ENCODE measurements around the gene GFY. TPM values are rescaled to one million over a fixed set of nuclear protein-coding genes. Genes with fewer than 3 reads are reported as not detected.

The GFY gene
- total and polyA plus RNA-seq, 9 of the 15 experiments (the other 6 are each of a cell fraction or from before 2014, with no cell fraction given): 0.06 to 0.40 (median 0.19) TPM; not detected in 3

- no peak overlapping the region for H2AFZ ChIP-seq (ENCODE audit: low read depth, low read length)
- no peak overlapping the region for H3K4me3 ChIP-seq
- CTCF ChIA-PET (ENCODE audit: low intra/inter-chr PET ratio): no interaction called here
- no peaks in the 10 kb centered on the region for H3K27me3 ChIP-seq (ENCODE audit: control insufficient read depth in 2 of 2, insufficient read depth in 2 of 2, low read length in 2 of 2)
- no peaks in the 10 kb centered on the region for H3K36me3 ChIP-seq (ENCODE audit: control insufficient read depth, insufficient read depth, low read length)
- POLR2A ChIA-PET: interaction anchor here (0.6 to 1.7 kb wide), 2 partner anchors 21 to 22 kb away, joined by 5 to 6 read pairs; no protein-coding TSS in a partner anchor
- no peaks in the 10 kb centered on the region for H4K20me1 ChIP-seq (replicated peaks; ENCODE audit: control insufficient read depth, insufficient read depth, low read length)
- peaks cover 7 to 37% of the 10 kb centered on the region in 2 experiments; a peak in 4 of 5 replicates for H3K4me1 ChIP-seq (replicated peaks in 1 of 2; ENCODE audit: control insufficient read depth in 2 of 2, insufficient read depth in 2 of 2, low read length in 2 of 2)
- no peak for ATAC-seq
- no TSS peak for BruUV-seq (replicated peaks)
- no peak overlapping the region for H3K9ac ChIP-seq (ENCODE audit: insufficient read depth in 1 of 2, low read depth in 2 of 2, low read length in 2 of 2)
- no peak for DNase-seq (ENCODE audit: extremely low read depth in 1 of 4, low spot score in 3 of 4)
- H3K9me1 ChIP-seq (ENCODE audit: control insufficient read depth, insufficient read depth, low read length): no peaks in the 10 kb centered on the region
- no peak overlapping the region for H3K27ac ChIP-seq (ENCODE audit: extremely low read depth, low read depth, low read length)
- H3K9me3 ChIP-seq (replicated peaks; ENCODE audit: control insufficient read depth, insufficient read depth, low read depth, low read length): 0 out of 2 replicates have a peak, but pooled peaks cover 3% of the 10 kb centered on the region
- no peaks in the 10 kb centered on the region for H3K79me2 ChIP-seq (ENCODE audit: control insufficient read depth, insufficient read depth, low read length)
- no peak for FAIRE-seq
- no peak overlapping the region for H3K4me2 ChIP-seq (ENCODE audit: insufficient read depth, low read length)
- 52% methylated on average over 20 of the region's 20 CpGs for WGBS (ENCODE audit: insufficient coverage, low coverage, missing lambda C conversion rate)
- in situ Hi-C loops (cut with MboI): no loop called here
- intact Hi-C loops (cut with micrococcal nuclease): no loop called here
- TF ChIP-seq ARID2 (IDR thresholded peaks at IDR 0.05) (no peak), NBN (IDR thresholded peaks at IDR 0.05; ENCODE audit: low read depth) (no peak), ZNF586 (CRISPR knock-in tag; conservative IDR thresholded peaks at IDR 0.05) (no peak), DMBX1 (CRISPR knock-in tag; IDR thresholded peaks at IDR 0.05; ENCODE audit: borderline replicate concordance) (no peak), ZNF668 (CRISPR knock-in tag; IDR thresholded peaks at IDR 0.05) (no peak), CTCFL (IDR thresholded peaks at IDR 0.05; ENCODE audit: borderline replicate concordance, insufficient read depth, low read depth, low read length, poor library complexity, severe bottlenecking) (no peak), DPF2 (IDR thresholded peaks at IDR 0.05) (no peak), RNF2 (IDR thresholded peaks at IDR 0.05) (no peak), HEY1 (CRISPR knock-in tag; IDR thresholded peaks at IDR 0.05; ENCODE audit: borderline replicate concordance) (no peak), FIP1L1 (IDR thresholded peaks at IDR 0.05; ENCODE audit: low read depth, low read length, poor library complexity, severe bottlenecking) (no peak), THAP7 (CRISPR knock-in tag; IDR thresholded peaks at IDR 0.05) (no peak), SMAD4 (CRISPR knock-in tag; conservative IDR thresholded peaks at IDR 0.05) (no peak), FUS (optimal IDR thresholded peaks at IDR 0.05; ENCODE audit: low read depth, low read length) (no peak), ZMIZ1 (IDR thresholded peaks at IDR 0.05; ENCODE audit: low read depth in 2 of 2, low read length in 2 of 2) (no peak), JUNB (CRISPR knock-in tag; conservative IDR thresholded peaks at IDR 0.05) (no peak), NFYB (IDR thresholded peaks at IDR 0.05; ENCODE audit: extremely low read depth, insufficient read length) (no peak), ZKSCAN3 (CRISPR knock-in tag; IDR thresholded peaks at IDR 0.05) (no peak), NUFIP1 (IDR thresholded peaks at IDR 0.05; ENCODE audit: partially characterized antibody) (no peak)
These were observed 35.8 kb upstream of the GFY start for GRCh38 chr19:49389406-49389805.
